ENCODE results near the gene STAT3.

DNA sequence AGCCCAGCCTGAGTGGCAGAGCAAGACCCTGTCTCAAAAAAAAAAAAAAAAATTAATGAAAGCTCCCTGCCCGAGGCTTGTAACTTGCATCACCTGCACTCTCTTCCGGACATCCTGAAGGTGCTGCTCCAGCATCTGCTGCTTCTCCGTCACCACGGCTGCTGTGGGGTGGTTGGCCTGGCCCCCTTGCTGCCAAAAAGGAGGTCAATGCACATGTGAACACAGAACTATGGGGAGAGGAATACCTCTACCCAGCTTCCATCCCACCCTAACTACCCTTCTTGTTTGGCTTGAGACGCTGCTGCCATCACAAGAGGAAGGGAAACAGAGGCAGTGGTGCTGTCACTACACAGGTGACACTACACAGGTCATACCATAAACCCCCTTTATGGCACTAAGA lies 49.0 kb downstream of the STAT3 start:
- TF ChIP-seq TAF1 (IDR thresholded peaks at IDR 0.05; ENCODE audit: low read depth) (no peak), EP300 (IDR thresholded peaks at IDR 0.05; ENCODE audit: borderline replicate concordance) (no peak)

Measured in Ishikawa (cell line).